NCI-H187 treated with DMSO at 0.1 percent for 48 hours (cell line): Measurements from ENCODE around the gene GLT1D1.
A peak's percentile ranks its signal among the peaks of the same experiment; 100 is the strongest.

Source experiments
- DNase-seq: peaks from one replicate; lab custom pipeline; 2025; lab: John Stamatoyannopoulos, UW

The GLT1D1 gene

GRCh38 chr12:128914908-128915563, 61.8 kb downstream of the GLT1D1 start:
- no peak for DNase-seq

- DNase-seq, result no peak
Observed at GRCh38 chr12:128916425-128916824, 63.1 kb downstream of the GLT1D1 start.

GRCh38 chr12:128918481-128919260, 65.4 kb downstream of the GLT1D1 start:
- no peak for DNase-seq

GRCh38 chr12:128920468-128920867, 67.2 kb downstream of the GLT1D1 start:
- no peak for DNase-seq

- no peak for DNase-seq
Observed at GRCh38 chr12:128928361-128928760, 75.1 kb downstream of the GLT1D1 start.

GRCh38 chr12:128929057-128929456, 75.8 kb downstream of the GLT1D1 start:
- no peak for DNase-seq

GRCh38 chr12:128930606-128931005, 77.3 kb downstream of the GLT1D1 start:
- DNase-seq, result peak; percentile 83

- DNase-seq, result no peak
Observed at GRCh38 chr12:128932521-128932920, 79.2 kb downstream of the GLT1D1 start.

GRCh38 chr12:128933039-128933438, 79.8 kb downstream of the GLT1D1 start:
- DNase-seq, result no peak

GRCh38 chr12:128933926-128934325, 80.6 kb downstream of the GLT1D1 start:
- DNase-seq, result no peak

- no peak for DNase-seq
Observed at GRCh38 chr12:128938886-128939285, 85.6 kb downstream of the GLT1D1 start.

- DNase-seq, result no peak
Observed at GRCh38 chr12:128940090-128940888, 87.0 kb downstream of the GLT1D1 start.

GRCh38 chr12:128940974-128941373, 87.7 kb downstream of the GLT1D1 start:
- no peak for DNase-seq

GRCh38 chr12:128942960-128943477, 89.7 kb downstream of the GLT1D1 start:
- peak; percentile 80 for DNase-seq

GRCh38 chr12:128944956-128945355, 91.7 kb downstream of the GLT1D1 start:
- DNase-seq, result no peak

- DNase-seq, result no peak
Observed at GRCh38 chr12:128947209-128947608, 93.9 kb downstream of the GLT1D1 start.

GRCh38 chr12:128949086-128949485, 95.8 kb downstream of the GLT1D1 start:
- DNase-seq, result no peak

GRCh38 chr12:128951448-128951847, 98.2 kb downstream of the GLT1D1 start:
- no peak for DNase-seq

GRCh38 chr12:128956755-128957154, 103.5 kb downstream of the GLT1D1 start:
- DNase-seq, result no peak

- peak; percentile 35 for DNase-seq
Observed at GRCh38 chr12:128959901-128960300, 106.6 kb downstream of the GLT1D1 start.

- no peak for DNase-seq
Observed at GRCh38 chr12:128961308-128961902, 108.1 kb downstream of the GLT1D1 start.

GRCh38 chr12:128961957-128962356, 108.7 kb downstream of the GLT1D1 start:
- no peak for DNase-seq
